ENCODE results near the gene CLSTN2.

Gene CLSTN2

GRCh38 chr3:140146668-140147067, 211.7 kb downstream of the CLSTN2 start:
- H4K91ac ChIP-seq (ENCODE audit: low read length), result no peak overlapping the region
- H3K4me3 ChIP-seq (ENCODE audit: insufficient read depth in 1 of 2, low read depth in 1 of 2, low read length in 2 of 2), result no peak overlapping the region
- H3K27ac ChIP-seq (ENCODE audit: low read length, poor library complexity, severe bottlenecking), result no peak overlapping the region
- no peak overlapping the region for H2AK5ac ChIP-seq (ENCODE audit: low read length, severe bottlenecking)
- H3K4me1 ChIP-seq (ENCODE audit: control insufficient read depth, insufficient read depth, low read depth, low read length), result no peaks in the 10 kb centered on the region
- H2AFZ ChIP-seq (ENCODE audit: low read depth, low read length), result no peak overlapping the region
- H3K36me3 ChIP-seq (ENCODE audit: control insufficient read depth in 1 of 2, insufficient read depth in 2 of 2, low read depth in 1 of 2, low read length in 2 of 2), result no peaks in the 10 kb centered on the region
- DNase-seq, result no peak
- H3K23ac ChIP-seq (ENCODE audit: low read length in 2 of 2), result no peak overlapping the region
- no peak overlapping the region for H3K9ac ChIP-seq (ENCODE audit: low read length)
- no peak overlapping the region for H2BK5ac ChIP-seq (ENCODE audit: low read depth, low read length, poor library complexity, severe bottlenecking)
- H3K4ac ChIP-seq (ENCODE audit: low read depth in 1 of 2, low read length in 2 of 2), result no peak overlapping the region
- H3K18ac ChIP-seq (ENCODE audit: low read depth in 1 of 2, low read length in 2 of 2), result no peak overlapping the region
- H3K4me2 ChIP-seq (ENCODE audit: low read length, poor library complexity, severe bottlenecking), result no peak overlapping the region
- H3K27me3 ChIP-seq (ENCODE audit: control insufficient read depth in 1 of 2, insufficient read depth in 1 of 2, low read length in 2 of 2), result peaks cover 0 to 4% of the 10 kb centered on the region in 2 experiments
- H3K14ac ChIP-seq (ENCODE audit: low read length in 2 of 2), result no peak overlapping the region
- H4K8ac ChIP-seq (ENCODE audit: low read length), result no peak overlapping the region
- no peak overlapping the region for H2BK15ac ChIP-seq (ENCODE audit: low read depth, poor library complexity, severe bottlenecking)
- no peak overlapping the region for H2BK120ac ChIP-seq (ENCODE audit: low read depth, low read length)
- peaks cover 1% of the 10 kb centered on the region for H3K79me1 ChIP-seq (replicated peaks; ENCODE audit: low read length, poor library complexity, severe bottlenecking)
- no peak overlapping the region for H2BK12ac ChIP-seq (ENCODE audit: low read length in 2 of 2)
- no peaks in the 10 kb centered on the region for H3K9me3 ChIP-seq (ENCODE audit: control insufficient read depth, low read length)

DNA sequence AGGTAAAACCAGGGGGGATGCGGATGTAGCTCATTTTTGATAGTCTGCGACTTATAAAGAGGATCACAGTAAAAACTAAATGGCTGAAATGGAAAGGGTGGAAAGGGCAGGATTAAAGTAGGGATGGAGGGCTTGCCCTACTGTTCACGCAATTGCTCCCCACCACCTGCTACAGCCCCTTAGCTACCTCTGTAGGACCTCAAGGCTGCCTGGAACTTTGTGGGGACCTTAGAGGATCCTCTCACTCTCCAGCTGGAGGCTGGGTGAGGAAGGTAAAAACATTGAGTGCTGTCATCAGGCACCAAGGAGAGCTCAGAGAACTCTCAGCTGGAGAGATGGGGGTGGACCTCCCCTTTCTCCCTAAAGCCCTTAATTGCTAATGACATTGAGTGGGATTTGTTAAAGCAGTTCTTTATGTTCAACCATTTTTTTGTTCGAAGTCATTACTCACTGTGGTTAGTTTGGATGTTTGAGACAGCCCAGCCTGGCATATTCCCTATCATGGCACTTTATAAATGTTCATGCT, 213.0 kb downstream of the CLSTN2 start:
- H3K27me3 ChIP-seq (ENCODE audit: control insufficient read depth in 1 of 2, insufficient read depth in 1 of 2, low read length in 2 of 2), result peaks cover 0 to 5% of the 10 kb centered on the region in 2 experiments
- no peak overlapping the region for H2BK12ac ChIP-seq (ENCODE audit: low read length in 2 of 2)
- no peak overlapping the region for H3K4me2 ChIP-seq (ENCODE audit: low read length, poor library complexity, severe bottlenecking)
- whole genome bisulfite sequencing, result 73% methylated on average over 2 of the region's 4 CpGs
- no peak overlapping the region for H2BK120ac ChIP-seq (ENCODE audit: low read depth, low read length)
- H3K36me3 ChIP-seq (ENCODE audit: control insufficient read depth in 1 of 2, insufficient read depth in 2 of 2, low read depth in 1 of 2, low read length in 2 of 2), result no peaks in the 10 kb centered on the region
- H2AK5ac ChIP-seq (ENCODE audit: low read length, severe bottlenecking), result no peak overlapping the region
- H3K27ac ChIP-seq (ENCODE audit: low read length, poor library complexity, severe bottlenecking), result no peak overlapping the region
- DNase-seq, result no peak
- no peak overlapping the region for H2AFZ ChIP-seq (ENCODE audit: low read depth, low read length)
- H3K9me3 ChIP-seq (ENCODE audit: control insufficient read depth, low read length), result no peaks in the 10 kb centered on the region
- H3K9ac ChIP-seq (ENCODE audit: low read length), result no peak overlapping the region
- H3K4me3 ChIP-seq (ENCODE audit: insufficient read depth in 1 of 2, low read depth in 1 of 2, low read length in 2 of 2), result no peak overlapping the region
- H3K14ac ChIP-seq (ENCODE audit: low read length in 2 of 2), result no peak overlapping the region
- no peak overlapping the region for H3K4ac ChIP-seq (ENCODE audit: low read depth in 1 of 2, low read length in 2 of 2)
- no peak overlapping the region for H2BK5ac ChIP-seq (ENCODE audit: low read depth, low read length, poor library complexity, severe bottlenecking)
- no peak overlapping the region for H4K8ac ChIP-seq (ENCODE audit: low read length)
- no peak overlapping the region for H3K18ac ChIP-seq (ENCODE audit: low read depth in 1 of 2, low read length in 2 of 2)
- no peak overlapping the region for H3K23ac ChIP-seq (ENCODE audit: low read length in 2 of 2)
- no peak overlapping the region for H2BK15ac ChIP-seq (ENCODE audit: low read depth, poor library complexity, severe bottlenecking)
- H4K91ac ChIP-seq (ENCODE audit: low read length), result no peak overlapping the region
- no peaks in the 10 kb centered on the region for H3K4me1 ChIP-seq (ENCODE audit: control insufficient read depth, insufficient read depth, low read depth, low read length)
- H3K79me1 ChIP-seq (replicated peaks; ENCODE audit: low read length, poor library complexity, severe bottlenecking), result peaks cover 1% of the 10 kb centered on the region

- Histone ChIP-seq H2AFZ (ENCODE audit: low read depth, low read length) (no peak overlapping the region), H2BK12ac (ENCODE audit: low read length in 2 of 2) (no peak overlapping the region), H3K4me3 (ENCODE audit: insufficient read depth in 1 of 2, low read depth in 1 of 2, low read length in 2 of 2) (no peak overlapping the region), H4K91ac (ENCODE audit: low read length) (no peak overlapping the region), H3K14ac (ENCODE audit: low read length in 2 of 2) (no peak overlapping the region), H2AK5ac (ENCODE audit: low read length, severe bottlenecking) (no peak overlapping the region), H3K36me3 (ENCODE audit: control insufficient read depth in 1 of 2, insufficient read depth in 2 of 2, low read depth in 1 of 2, low read length in 2 of 2) (no peaks in the 10 kb centered on the region), H3K4me2 (ENCODE audit: low read length, poor library complexity, severe bottlenecking) (no peak overlapping the region), H3K27ac (ENCODE audit: low read length, poor library complexity, severe bottlenecking) (no peak overlapping the region), H3K9ac (ENCODE audit: low read length) (no peak overlapping the region), H3K18ac (ENCODE audit: low read depth in 1 of 2, low read length in 2 of 2) (no peak overlapping the region), H2BK15ac (ENCODE audit: low read depth, poor library complexity, severe bottlenecking) (no peak overlapping the region), H2BK120ac (ENCODE audit: low read depth, low read length) (no peak overlapping the region), H3K4ac (ENCODE audit: low read depth in 1 of 2, low read length in 2 of 2) (no peak overlapping the region), H3K23ac (ENCODE audit: low read length in 2 of 2) (no peak overlapping the region), H3K4me1 (ENCODE audit: control insufficient read depth, insufficient read depth, low read depth, low read length) (no peaks in the 10 kb centered on the region), H3K79me1 (replicated peaks; ENCODE audit: low read length, poor library complexity, severe bottlenecking) (peaks cover 1% of the 10 kb centered on the region), H3K27me3 (ENCODE audit: control insufficient read depth in 1 of 2, insufficient read depth in 1 of 2, low read length in 2 of 2) (peaks cover 0 to 3% of the 10 kb centered on the region in 2 experiments), H2BK5ac (ENCODE audit: low read depth, low read length, poor library complexity, severe bottlenecking) (no peak overlapping the region), H3K9me3 (ENCODE audit: control insufficient read depth, low read length) (no peaks in the 10 kb centered on the region), H4K8ac (ENCODE audit: low read length) (no peak overlapping the region)
- WGBS, result 61% methylated on average over 2 of the region's 3 CpGs
- DNase-seq, result no peak
Observed at GRCh38 chr3:140148824-140149390, 213.9 kb downstream of the CLSTN2 start.

DNA sequence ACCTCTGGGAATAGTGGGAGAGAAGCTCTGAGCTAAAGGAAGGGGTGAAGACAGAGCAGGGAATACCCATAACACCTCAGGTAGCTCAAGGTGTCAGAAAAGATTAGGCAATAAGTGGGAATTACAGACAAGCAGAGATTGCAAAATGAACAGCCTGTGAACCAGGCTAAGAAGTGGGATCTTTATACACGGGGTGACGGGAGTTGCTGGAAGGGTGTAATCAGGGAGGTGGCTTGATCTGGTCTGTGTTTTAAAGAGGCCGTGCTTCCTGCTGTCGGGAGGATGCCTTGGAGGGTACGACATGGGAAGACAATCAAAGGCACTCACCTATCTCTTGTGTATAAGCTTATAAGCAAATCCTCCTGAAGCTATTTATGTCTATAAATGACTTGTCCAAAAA, 216.3 kb downstream of the CLSTN2 start:
- Histone ChIP-seq H3K79me1 (replicated peaks; ENCODE audit: low read length, poor library complexity, severe bottlenecking) (peaks cover 1% of the 10 kb centered on the region), H3K27me3 (ENCODE audit: control insufficient read depth in 1 of 2, insufficient read depth in 1 of 2, low read length in 2 of 2) (peaks cover 0 to 3% of the 10 kb centered on the region in 2 experiments), H2BK5ac (ENCODE audit: low read depth, low read length, poor library complexity, severe bottlenecking) (no peak overlapping the region), H2BK120ac (ENCODE audit: low read depth, low read length) (no peak overlapping the region), H3K4me1 (ENCODE audit: control insufficient read depth, insufficient read depth, low read depth, low read length) (no peaks in the 10 kb centered on the region), H3K27ac (ENCODE audit: low read length, poor library complexity, severe bottlenecking) (no peak overlapping the region), H3K4me3 (ENCODE audit: insufficient read depth in 1 of 2, low read depth in 1 of 2, low read length in 2 of 2) (no peak overlapping the region), H2AK5ac (ENCODE audit: low read length, severe bottlenecking) (no peak overlapping the region), H3K4me2 (ENCODE audit: low read length, poor library complexity, severe bottlenecking) (no peak overlapping the region), H3K9ac (ENCODE audit: low read length) (no peak overlapping the region), H4K91ac (ENCODE audit: low read length) (no peak overlapping the region), H2BK15ac (ENCODE audit: low read depth, poor library complexity, severe bottlenecking) (no peak overlapping the region), H3K23ac (ENCODE audit: low read length in 2 of 2) (no peak overlapping the region), H3K9me3 (ENCODE audit: control insufficient read depth, low read length) (no peaks in the 10 kb centered on the region), H2BK12ac (ENCODE audit: low read length in 2 of 2) (no peak overlapping the region), H3K14ac (ENCODE audit: low read length in 2 of 2) (no peak overlapping the region), H2AFZ (ENCODE audit: low read depth, low read length) (no peak overlapping the region), H3K36me3 (ENCODE audit: control insufficient read depth in 1 of 2, insufficient read depth in 2 of 2, low read depth in 1 of 2, low read length in 2 of 2) (no peaks in the 10 kb centered on the region), H4K8ac (ENCODE audit: low read length) (no peak overlapping the region), H3K18ac (ENCODE audit: low read depth in 1 of 2, low read length in 2 of 2) (no peak overlapping the region), H3K4ac (ENCODE audit: low read depth in 1 of 2, low read length in 2 of 2) (no peak overlapping the region)
- WGBS, result 54% methylated on average over 2 of the region's 5 CpGs
- no peak for DNase-seq
